Thoracic aorta (tissue), 2 donors: ENCODE data around the gene ATG16L1. TPM values are rescaled to one million over a fixed set of nuclear protein-coding genes. Genes with fewer than 3 reads are reported as not detected.

Source experiments
- ATAC-seq: fragments of 150-250 bp; one replicate; pipeline ENCODE4 v1.8.0; 2017; ENCODE audit warnings: low read depth; ENCODE audit not compliant: insufficient number of reproducible peaks, low FRiP score
- DNase-seq: peaks from one replicate; pipeline ENCODE4 v3.0.0-alpha.2; 2020; ENCODE audit warnings: low spot score
- H3K27ac ChIP-seq, 2 donors: fragments of 200-600 bp; sonication (generic); 1 replicate in 1 of 2; 2 replicates in 1 of 2; pipeline ENCODE4 v1.5.1; 2016; ENCODE audit warnings: mild to moderate bottlenecking in 2 of 2, moderate library complexity in 2 of 2
- H3K27me3 ChIP-seq: fragments of 200-600 bp; sonication (generic); replicated peaks from 2 replicates; pipeline ENCODE4 v1.6.0; 2016; ENCODE audit warnings: mild to moderate bottlenecking; ENCODE audit not compliant: insufficient read depth
- H3K36me3 ChIP-seq: fragments of 200-600 bp; sonication (generic); one replicate; pipeline ENCODE4 v1.5.1; 2016
- H3K4me1 ChIP-seq, 2 donors: fragments of 200-600 bp; sonication (generic); 1 replicate in 1 of 2; 2 replicates in 1 of 2; pipeline versions ENCODE4 v1.5.1 to v1.6.0; 2016; ENCODE audit warnings: low read depth in 2 of 2, mild to moderate bottlenecking in 1 of 2; ENCODE audit not compliant: control insufficient read depth in 1 of 2
- H3K4me3 ChIP-seq: fragments of 200-600 bp; sonication (generic); 2 replicates; pipeline ENCODE4 v1.5.1; 2016; ENCODE audit warnings: mild to moderate bottlenecking
- H3K9me3 ChIP-seq: fragments of 200-600 bp; sonication (generic); 2 replicates; pipeline ENCODE4 v1.5.1; 2016
- CTCF ChIP-seq: fragments of 200-600 bp; sonication (generic); IDR thresholded peaks from one replicate; pipeline ENCODE4 v1.5.1; 2019; ENCODE audit warnings: antibody characterized with exemption
- total RNA-seq, 2 donors: library from RNA; depleted of rRNA; stranded (reverse); fragments of >200 nt; gene quantifications; one replicate each; pipeline versions ENCODE4 v1.1.0 to v1.2.3, GENCODE V29; 2016

ATG16L1 gene
- total RNA-seq, 2 donors from 2014 or later = 21.8 to 63.2 TPM

DNA sequence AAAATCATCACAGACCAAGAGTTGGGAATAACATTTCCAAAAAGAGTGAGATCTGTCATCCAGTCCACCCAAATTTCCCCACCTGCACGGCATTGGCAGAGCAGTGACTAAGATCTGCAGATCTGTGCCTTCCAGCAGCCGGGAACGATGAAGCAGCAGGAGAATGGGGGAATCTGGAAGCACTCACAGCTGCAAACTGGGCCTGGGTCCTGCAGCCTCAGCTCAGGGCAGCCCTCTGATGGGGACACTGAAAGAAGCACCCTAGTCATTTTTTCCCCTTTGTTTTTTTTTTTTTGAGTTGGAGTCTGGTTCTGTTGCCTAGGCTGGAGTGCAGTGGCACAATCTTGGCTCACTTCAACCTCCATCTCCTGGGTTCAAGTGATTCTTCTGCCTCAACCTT is 51.8 kb downstream of the ATG16L1 start:
- H3K4me1 ChIP-seq = no peaks in the 10 kb centered on the region
- TF ChIP-seq CTCF = no peak
- no peak for DNase-seq
- H3K27me3 ChIP-seq = no peaks in the 10 kb centered on the region
- no peak overlapping the region for H3K4me3 ChIP-seq
- H3K27ac ChIP-seq = no peak overlapping the region
- ATAC-seq = no peak
- H3K9me3 ChIP-seq = no peaks in the 10 kb centered on the region
- no peaks in the 10 kb centered on the region for H3K36me3 ChIP-seq

DNA sequence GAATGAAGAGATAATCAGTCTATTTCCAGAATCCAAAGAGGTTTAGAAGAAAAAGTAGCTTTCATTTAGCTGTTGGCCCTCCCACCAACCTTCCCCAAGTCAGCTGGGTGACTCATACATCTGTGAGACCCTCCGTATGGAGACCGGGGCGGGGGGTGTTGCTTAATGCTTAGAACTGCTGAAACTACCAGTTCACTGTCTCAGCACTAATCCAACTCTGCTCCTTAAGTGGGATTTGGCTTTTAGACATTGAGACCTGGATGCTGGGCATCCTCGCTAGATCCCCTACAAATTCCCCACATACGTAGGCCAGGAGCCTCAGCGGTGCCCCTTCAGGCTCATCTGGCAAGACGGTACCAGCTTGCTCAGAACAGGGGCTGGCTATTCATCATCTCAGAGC is 56.1 kb downstream of the ATG16L1 start, which contains the start of gene SAG:
Gene SAG, plus strand, starts transcription at position 252 of the 400 bp plus-strand sequence. CDS start 1,374 bp downstream, outside the sequence.
- TF ChIP-seq CTCF = no peak
- no peaks in the 10 kb centered on the region for H3K4me1 ChIP-seq

GRCh38 chr2:233311241-233311926 is 59.9 kb downstream of the ATG16L1 start:
- Histone ChIP-seq H3K4me3 (no peak overlapping the region), H3K27ac (no peak overlapping the region), H3K27me3 (no peaks in the 10 kb centered on the region), H3K4me1 (no peaks in the 10 kb centered on the region), H3K9me3 (no peaks in the 10 kb centered on the region), H3K36me3 (no peaks in the 10 kb centered on the region)
- DNase-seq (no peak), ATAC-seq (no peak)
- no peak for TF ChIP-seq CTCF

More for the DNA sequence above, 56.1 kb downstream of the ATG16L1 start, which contains the start of gene SAG:
- Histone ChIP-seq H3K4me3 (no peak within 1 kb of the TSS), H3K9me3 (no peaks in the 10 kb centered on the region), H3K27me3 (no peaks in the 10 kb centered on the region), H3K36me3 (no peaks in the 10 kb centered on the region), H3K27ac (no peak within 1 kb of the TSS)
- DNase-seq (no peak), ATAC-seq (no peak)

GRCh38 chr2:233312874-233313273 is 61.4 kb downstream of the ATG16L1 start:
- no peak for TF ChIP-seq CTCF
- DNase-seq = no peak

GRCh38 chr2:233314180-233314925 is 62.9 kb downstream of the ATG16L1 start:
- H3K9me3 ChIP-seq = no peaks in the 10 kb centered on the region
- H3K36me3 ChIP-seq = no peaks in the 10 kb centered on the region
- H3K4me1 ChIP-seq = no peaks in the 10 kb centered on the region
- no peaks in the 10 kb centered on the region for H3K27me3 ChIP-seq
- ATAC-seq (no peak), DNase-seq (no peak)
- no peak for TF ChIP-seq CTCF
- H3K4me3 ChIP-seq = no peak overlapping the region
- no peak overlapping the region for H3K27ac ChIP-seq

More at GRCh38 chr2:233312874-233313273, 61.4 kb downstream of the ATG16L1 start:
- Histone ChIP-seq H3K4me1 (no peaks in the 10 kb centered on the region), H3K36me3 (no peaks in the 10 kb centered on the region), H3K27ac (no peak overlapping the region), H3K9me3 (no peaks in the 10 kb centered on the region), H3K4me3 (no peak overlapping the region), H3K27me3 (no peaks in the 10 kb centered on the region)
- ATAC-seq = no peak
